SH-SY5Y (cell line): ENCODE measurements around the gene ADAMTS7.

ENCODE experiments used
- GATA2 ChIP-seq: IDR thresholded peaks from 2 replicates; pipeline ENCODE4 v1.6.1; 2011; ENCODE audit warnings: mild to moderate bottlenecking, low read depth, low read length
- GATA3 ChIP-seq: IDR thresholded peaks from 2 replicates; pipeline ENCODE4 v1.6.1; 2011; ENCODE audit warnings: low read depth, mild to moderate bottlenecking, low read length, moderate library complexity

GRCh38 chr15:78800189-78800588 lies 11.1 kb downstream of the ADAMTS7 start:
- no peak for TF ChIP-seq GATA2
- TF ChIP-seq GATA3 = no peak
